Stimulated activated CD4-positive, alpha-beta T cell treated with anti-CD3 and anti-CD28 coated beads, Interleukin-4, amount 100 ng/mL, for 24 hours (primary cell): ENCODE measurements around the gene RRM1.
"Not testable (repeated sequence)": the region's sequence is repeated elsewhere in the genome, so short reads cannot be mapped to it uniquely, and the experiment has no call there.

Experiments
- DNase-seq: peaks from one replicate; pipeline ENCODE4 v3.0.0-alpha.2; 2020

Gene RRM1

GRCh38 chr11:4084406-4085125, 10.0 kb upstream of the RRM1 start:
- no peak for DNase-seq

- DNase-seq: no peak
These were observed 9.0 kb upstream of the RRM1 start for GRCh38 chr11:4085575-4085974.

GRCh38 chr11:4086575-4087353, 7.8 kb upstream of the RRM1 start:
- DNase-seq: no peak

GRCh38 chr11:4087551-4087950, 7.0 kb upstream of the RRM1 start:
- DNase-seq: no peak

GRCh38 chr11:4090258-4090657, 4.3 kb upstream of the RRM1 start:
- DNase-seq: no peak

GRCh38 chr11:4092026-4092425, 2.6 kb upstream of the RRM1 start:
- no peak for DNase-seq

- DNase-seq: no peak
These were observed 866 bp upstream of the RRM1 start for GRCh38 chr11:4093519-4094347.

- DNase-seq: no peak
These were observed 1.1 kb downstream of the RRM1 start for GRCh38 chr11:4095509-4096230.

GRCh38 chr11:4098026-4098621, 3.5 kb downstream of the RRM1 start:
- no peak for DNase-seq

- DNase-seq: no peak
These were observed 8.1 kb downstream of the RRM1 start for GRCh38 chr11:4102711-4103110.

GRCh38 chr11:4103269-4103668, 8.7 kb downstream of the RRM1 start:
- DNase-seq: no peak

GRCh38 chr11:4105916-4106315, 11.3 kb downstream of the RRM1 start:
- DNase-seq: no peak

GRCh38 chr11:4111834-4112233, 17.2 kb downstream of the RRM1 start:
- no peak for DNase-seq

- no peak for DNase-seq
These were observed 20.5 kb downstream of the RRM1 start for GRCh38 chr11:4115128-4115527.

GRCh38 chr11:4118107-4118506, 23.5 kb downstream of the RRM1 start:
- no peak for DNase-seq

- DNase-seq: no peak
These were observed 28.6 kb downstream of the RRM1 start for GRCh38 chr11:4123218-4123617.

- DNase-seq: no peak
These were observed 30.5 kb downstream of the RRM1 start for GRCh38 chr11:4125141-4125540.

- no peak for DNase-seq
These were observed 32.8 kb downstream of the RRM1 start for GRCh38 chr11:4127357-4127756.

GRCh38 chr11:4130219-4130618, 35.6 kb downstream of the RRM1 start:
- not testable (repeated sequence) for DNase-seq

- DNase-seq: no peak
These were observed 40.2 kb downstream of the RRM1 start for GRCh38 chr11:4134806-4135205.

GRCh38 chr11:4138497-4138896, 43.9 kb downstream of the RRM1 start:
- no peak for DNase-seq

- no peak for DNase-seq
These were observed 45.6 kb downstream of the RRM1 start for GRCh38 chr11:4140067-4140636.
